Measurements from ENCODE around the gene OSBPL1A. TPM values are rescaled to one million over a fixed set of nuclear protein-coding genes. Genes with fewer than 3 reads are reported as not detected.

The OSBPL1A gene
- total RNA-seq, 4 donors from 2014 or later = 10.0 to 30.9 (median 15.1) TPM

DNA sequence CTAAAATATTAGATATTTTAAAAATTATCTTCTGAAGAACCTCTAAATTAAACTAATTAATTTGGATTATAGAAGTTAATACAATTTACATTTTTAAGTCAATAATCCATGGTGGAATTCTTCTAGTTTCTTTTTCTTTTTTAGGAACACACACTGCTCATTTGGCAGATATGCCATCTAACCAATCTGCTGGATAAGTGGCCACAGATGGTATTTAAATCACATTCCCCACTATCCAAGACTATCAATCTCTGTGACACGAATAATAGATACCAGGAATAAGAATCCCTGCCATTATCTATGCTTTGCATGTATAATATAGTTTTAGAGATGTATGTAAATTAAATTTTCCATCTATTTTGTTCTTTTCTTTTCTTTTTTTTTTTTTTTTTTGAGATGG lies 200.2 kb downstream of the OSBPL1A start:
- DNase-seq = no peak
- TF ChIP-seq POLR2A (IDR thresholded peaks at IDR 0.05) (no peak), CTCF (IDR thresholded peaks at IDR 0.05) (no peak)
- 75 to 80% methylated on average over 1 of the region's 1 CpG for WGBS, 2 donors
- intact Hi-C loops (cut with DNase I) = no loop called here
- Histone ChIP-seq H3K9me3 (no peaks in the 10 kb centered on the region), H3K27me3 (no peaks in the 10 kb centered on the region), H3K27ac (no peak overlapping the region), H3K4me3 (no peak overlapping the region), H3K4me1 (no peaks in the 10 kb centered on the region), H3K36me3 (peaks cover 0 to 13% (median 0%) of the 10 kb centered on the region in 3 donors)

GRCh38 chr18:24196764-24197163 lies 200.9 kb downstream of the OSBPL1A start:
- WGBS, 2 donors = 88 to 94% methylated on average over 3 of the region's 4 CpGs
- H3K9me3 ChIP-seq = no peaks in the 10 kb centered on the region
- no peaks in the 10 kb centered on the region for H3K27me3 ChIP-seq
- H3K4me1 ChIP-seq = no peaks in the 10 kb centered on the region
- intact Hi-C loops (cut with DNase I) = no loop called here
- no peak overlapping the region for H3K27ac ChIP-seq
- TF ChIP-seq POLR2A (IDR thresholded peaks at IDR 0.05) = no peak
- peaks cover 0 to 13% (median 0%) of the 10 kb centered on the region in 3 donors for H3K36me3 ChIP-seq
- no peak for DNase-seq
- H3K4me3 ChIP-seq = no peak overlapping the region

DNA sequence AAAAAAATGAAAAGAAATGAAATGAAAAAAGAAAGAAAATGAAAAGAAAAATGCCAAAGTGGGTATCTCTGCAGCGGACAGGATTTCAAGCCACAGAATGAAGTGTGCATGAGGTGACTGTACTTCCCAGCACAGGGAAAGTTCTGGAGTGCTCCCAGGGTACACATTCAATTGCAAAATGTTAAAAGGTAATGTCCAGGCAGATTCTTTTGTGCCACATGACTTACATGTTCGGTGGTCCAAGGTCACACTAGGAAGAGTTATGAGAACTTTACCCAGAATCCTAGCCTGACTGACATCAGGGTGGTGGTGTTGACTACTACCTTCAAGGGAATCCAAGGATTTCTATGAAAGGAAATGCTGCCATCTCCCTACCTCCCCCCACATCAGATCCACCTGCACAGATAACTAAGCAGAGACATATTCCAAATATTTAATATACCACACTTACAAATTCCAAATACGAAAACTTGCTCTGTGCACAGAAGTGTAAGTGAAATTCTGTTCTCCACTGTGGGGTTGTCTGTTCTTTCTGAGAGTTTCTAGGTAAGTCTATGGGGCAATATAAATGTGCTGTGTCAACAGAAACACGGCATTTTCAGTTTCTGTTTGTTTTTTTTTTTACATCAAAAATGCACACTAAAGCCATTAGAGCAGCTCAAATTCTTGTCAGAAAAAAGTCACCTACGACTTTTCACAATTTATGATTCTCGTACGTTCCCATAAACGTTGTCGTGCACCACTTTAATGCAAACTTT lies 202.1 kb downstream of the OSBPL1A start:
- no peak overlapping the region for H3K4me3 ChIP-seq
- TF ChIP-seq CTCF (IDR thresholded peaks at IDR 0.05) (no peak), POLR2A (IDR thresholded peaks at IDR 0.05) (no peak)
- no peak overlapping the region for H3K27ac ChIP-seq
- no peaks in the 10 kb centered on the region for H3K27me3 ChIP-seq
- peaks cover 0 to 13% (median 0%) of the 10 kb centered on the region in 3 donors for H3K36me3 ChIP-seq
- intact Hi-C loops (cut with DNase I) = no loop called here
- no peaks in the 10 kb centered on the region for H3K9me3 ChIP-seq
- no peaks in the 10 kb centered on the region for H3K4me1 ChIP-seq
- WGBS, 2 donors = 83 to 91% methylated on average over 9 of the region's 9 CpGs
- DNase-seq = no peak

DNA sequence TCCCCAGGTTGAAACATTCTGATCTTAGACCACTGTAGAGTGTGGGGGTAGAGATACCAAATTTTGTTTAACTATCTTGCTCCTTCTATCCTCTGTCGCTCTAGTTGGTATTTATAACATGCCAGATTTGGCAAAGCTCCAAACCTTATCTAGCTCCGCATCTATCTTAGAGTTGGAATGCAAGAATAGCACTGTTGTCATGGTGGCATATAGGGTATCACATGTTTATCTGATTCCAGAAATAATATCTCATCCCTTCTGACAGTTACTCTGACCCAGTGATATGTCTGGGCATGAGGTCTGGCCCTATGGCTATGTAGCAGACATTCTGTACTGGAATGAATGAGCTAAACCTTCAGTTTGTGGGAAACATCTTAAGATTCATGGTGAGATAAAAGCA lies 207.0 kb downstream of the OSBPL1A start:
- Histone ChIP-seq H3K4me1 (no peaks in the 10 kb centered on the region), H3K27me3 (no peaks in the 10 kb centered on the region), H3K27ac (no peak overlapping the region), H3K36me3 (peaks cover 0 to 13% (median 0%) of the 10 kb centered on the region in 3 donors), H3K4me3 (no peak overlapping the region), H3K9me3 (no peaks in the 10 kb centered on the region)
- TF ChIP-seq POLR2A (IDR thresholded peaks at IDR 0.05) (no peak), CTCF (IDR thresholded peaks at IDR 0.05) (no peak)
- intact Hi-C loops (cut with DNase I) = no loop called here
- 73 to 82% methylated on average over 2 of the region's 2 CpGs for WGBS, 2 donors
- no peak for DNase-seq

GRCh38 chr18:24189664-24190346 lies 207.8 kb downstream of the OSBPL1A start:
- no peak overlapping the region for H3K4me3 ChIP-seq
- H3K27ac ChIP-seq = no peak overlapping the region
- no peaks in the 10 kb centered on the region for H3K27me3 ChIP-seq
- H3K9me3 ChIP-seq = no peaks in the 10 kb centered on the region
- intact Hi-C loops (cut with DNase I) = loop anchor here (10.0 kb wide), 1 partner anchor 105 kb away; no protein-coding TSS in a partner anchor
- DNase-seq = no peak
- no peak for TF ChIP-seq CTCF (IDR thresholded peaks at IDR 0.05)
- TF ChIP-seq POLR2A (IDR thresholded peaks at IDR 0.05) = no peak
- H3K36me3 ChIP-seq = peaks cover 0 to 8% (median 0%) of the 10 kb centered on the region in 3 donors
- WGBS, 2 donors = 90 to 93% methylated on average over 14 to 15 of the region's 15 CpGs
- H3K4me1 ChIP-seq = no peaks in the 10 kb centered on the region

Measured in esophagus squamous epithelium (tissue), 5 donors.